Kidney (tissue), 14 donors: ENCODE measurements around the gene PDK3. TPM values are rescaled to one million over a fixed set of nuclear protein-coding genes. Genes with fewer than 3 reads are reported as not detected.

Source experiments
- DNase-seq, 5 donors: peaks; one replicate each; pipeline ENCODE4 v3.0.0-alpha.2; 2013 to 2020
- FAIRE-seq: peaks from 2 replicates; lab custom pipeline; 2012; peaks lifted over from hg19 to GRCh38; lab: Jason Lieb, UNC
- H3K27ac ChIP-seq, 2 donors: one replicate each; pipeline ENCODE4 v1.7.0; 2013; ENCODE audit warnings: low read depth in 2 of 2, low read length in 2 of 2, inconsistent platforms in 1 of 2
- H3K27me3 ChIP-seq: one replicate; pipeline ENCODE4 v1.7.1; 2013; ENCODE audit warnings: low read length, inconsistent platforms; ENCODE audit not compliant: control insufficient read depth, insufficient read depth
- H3K36me3 ChIP-seq, 3 donors: one replicate each; pipeline versions ENCODE4 v1.7.0 to v1.7.1; 2013; ENCODE audit warnings: low read length in 3 of 3, control low read depth in 1 of 3, inconsistent platforms in 1 of 3; ENCODE audit not compliant: insufficient read depth in 3 of 3, control insufficient read depth in 2 of 3
- H3K4me1 ChIP-seq, 3 donors: one replicate each; pipeline versions ENCODE4 v1.7.0 to v1.7.1; 2013; ENCODE audit warnings: low read length in 3 of 3, inconsistent platforms in 1 of 3, low read depth in 1 of 3; ENCODE audit not compliant: control insufficient read depth in 2 of 3, insufficient read depth in 2 of 3
- H3K4me3 ChIP-seq, 3 donors: one replicate each; pipeline versions ENCODE4 v1.7.0 to v1.8.1; 2013; ENCODE audit warnings: low read length in 3 of 3, control low read depth in 1 of 3, inconsistent platforms in 1 of 3
- H3K9ac ChIP-seq, 3 donors: one replicate each; pipeline versions ENCODE4 v1.7.0 to v1.7.1; 2013; ENCODE audit warnings: low read length in 3 of 3, control low read depth in 1 of 3, inconsistent platforms in 1 of 3
- H3K9me3 ChIP-seq, 3 donors: one replicate each; pipeline versions ENCODE4 v1.7.0 to v1.7.1; 2013; ENCODE audit warnings: low read length in 3 of 3, control low read depth in 1 of 3, inconsistent platforms in 1 of 3; ENCODE audit not compliant: control insufficient read depth in 2 of 3, insufficient read depth in 1 of 3
- intact Hi-C: fragments of 100-400 bp; cut with DNase I; formaldehyde crosslinking; loops from one replicate; pipeline ENCODE4 v1.11.1; 2022
- polyA plus RNA-seq: library from polyadenylated mRNA; stranded (reverse); fragments of 350-450 nt; fragmentation: Illumina TruSeq; extraction: RNeasy Lipid Tissue Mini Kit (QIAGEN cat#74804); gene quantifications from one replicate; pipeline ENCODE4 v1.2.3, GENCODE V29; 2014; ENCODE audit warnings: low read depth, low replicate concordance; ENCODE audit not compliant: insufficient read depth
- total RNA-seq: library from RNA; stranded (reverse); fragmentation: NEBNext Ultra II Directional; extraction: Animal tissue kit (Norgen Biotek cat#: 25700); gene quantifications from one replicate; pipeline ENCODE4 v1.2.1, GENCODE V29; 2021
- TF ChIP-seq, protein P1 (sequence below): IDR thresholded peaks from 3 replicates; pipeline ENCODE4 v1.5.1; 2012; ENCODE audit warnings: mild to moderate bottlenecking, moderate library complexity, borderline replicate concordance; ENCODE audit not compliant: insufficient read depth; ENCODE audit errors: extremely low read depth
- donor health status: control.
- donor health status: control.
- donor health status: control.
- donor health status: control.
- donor health status: control.
- donor health status: DM: yes; HTN: yes; CAD: no.
- donor health status: Normal renal cell carcinoma (clear cell type).

Gene PDK3
- total and polyA plus RNA-seq, 2 donors from 2014 or later: 8.8 to 17.0 TPM

DNA sequence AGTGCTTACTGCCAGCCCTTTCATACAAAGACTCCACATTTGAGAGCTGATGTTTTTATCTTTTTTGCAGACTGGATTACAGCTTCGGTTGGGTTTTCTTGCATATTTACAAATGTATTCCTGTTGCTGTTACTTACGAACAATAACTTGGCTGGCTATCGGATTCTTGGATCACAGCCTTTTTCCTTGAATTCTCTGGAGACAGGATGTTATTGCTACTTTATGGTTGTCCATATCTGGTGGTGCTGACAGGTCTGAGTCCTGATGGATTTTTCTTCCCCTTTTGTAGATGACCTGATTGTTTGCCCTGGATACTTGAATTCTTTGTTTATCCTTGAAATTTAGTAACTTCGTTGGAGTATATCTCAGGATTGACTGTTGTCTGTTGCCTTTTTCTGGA, 77.7 kb downstream of the PDK3 start:
- DNase-seq (peak in 1 of 5 donors; percentile 4), FAIRE-seq (no peak)
- Histone ChIP-seq H3K9ac (no peak overlapping the region), H3K27me3 (no peaks in the 10 kb centered on the region), H3K27ac (no peak overlapping the region), H3K36me3 (no peaks in the 10 kb centered on the region), H3K9me3 (no peaks in the 10 kb centered on the region), H3K4me1 (no peaks in the 10 kb centered on the region), H3K4me3 (no peak overlapping the region)
- intact Hi-C loops: no loop called here
- TF ChIP-seq, protein P1, sequence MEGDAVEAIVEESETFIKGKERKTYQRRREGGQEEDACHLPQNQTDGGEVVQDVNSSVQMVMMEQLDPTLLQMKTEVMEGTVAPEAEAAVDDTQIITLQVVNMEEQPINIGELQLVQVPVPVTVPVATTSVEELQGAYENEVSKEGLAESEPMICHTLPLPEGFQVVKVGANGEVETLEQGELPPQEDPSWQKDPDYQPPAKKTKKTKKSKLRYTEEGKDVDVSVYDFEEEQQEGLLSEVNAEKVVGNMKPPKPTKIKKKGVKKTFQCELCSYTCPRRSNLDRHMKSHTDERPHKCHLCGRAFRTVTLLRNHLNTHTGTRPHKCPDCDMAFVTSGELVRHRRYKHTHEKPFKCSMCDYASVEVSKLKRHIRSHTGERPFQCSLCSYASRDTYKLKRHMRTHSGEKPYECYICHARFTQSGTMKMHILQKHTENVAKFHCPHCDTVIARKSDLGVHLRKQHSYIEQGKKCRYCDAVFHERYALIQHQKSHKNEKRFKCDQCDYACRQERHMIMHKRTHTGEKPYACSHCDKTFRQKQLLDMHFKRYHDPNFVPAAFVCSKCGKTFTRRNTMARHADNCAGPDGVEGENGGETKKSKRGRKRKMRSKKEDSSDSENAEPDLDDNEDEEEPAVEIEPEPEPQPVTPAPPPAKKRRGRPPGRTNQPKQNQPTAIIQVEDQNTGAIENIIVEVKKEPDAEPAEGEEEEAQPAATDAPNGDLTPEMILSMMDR: no peak

DNA sequence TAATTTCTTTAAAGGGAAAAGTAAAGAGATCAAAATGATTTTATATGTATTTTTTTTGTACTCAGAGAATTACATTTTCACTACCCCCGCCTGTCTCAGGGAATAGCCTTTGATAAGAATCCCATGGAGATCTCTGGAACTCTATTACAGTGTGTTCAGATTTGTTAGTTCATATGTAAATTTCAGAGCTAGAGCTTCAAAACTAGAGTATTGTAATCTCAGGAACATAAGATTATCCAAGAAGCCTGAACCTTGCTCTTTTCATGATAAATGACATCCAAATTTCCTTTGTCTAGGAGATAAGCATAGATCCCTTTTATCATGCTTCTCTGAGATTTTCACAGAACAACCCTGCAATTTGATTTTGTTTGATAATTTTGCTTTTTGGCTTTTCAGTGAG, 82.9 kb downstream of the PDK3 start:
- no peak overlapping the region for H3K9ac ChIP-seq
- no peak overlapping the region for H3K4me3 ChIP-seq
- no peaks in the 10 kb centered on the region for H3K4me1 ChIP-seq
- no peak for FAIRE-seq
- H3K27me3 ChIP-seq: peaks cover 6% of the 10 kb centered on the region
- no peak for DNase-seq
- H3K9me3 ChIP-seq: no peaks in the 10 kb centered on the region
- intact Hi-C loops: no loop called here
- TF ChIP-seq, protein P1: no peak
- no peak overlapping the region for H3K27ac ChIP-seq
- H3K36me3 ChIP-seq: no peaks in the 10 kb centered on the region

DNA sequence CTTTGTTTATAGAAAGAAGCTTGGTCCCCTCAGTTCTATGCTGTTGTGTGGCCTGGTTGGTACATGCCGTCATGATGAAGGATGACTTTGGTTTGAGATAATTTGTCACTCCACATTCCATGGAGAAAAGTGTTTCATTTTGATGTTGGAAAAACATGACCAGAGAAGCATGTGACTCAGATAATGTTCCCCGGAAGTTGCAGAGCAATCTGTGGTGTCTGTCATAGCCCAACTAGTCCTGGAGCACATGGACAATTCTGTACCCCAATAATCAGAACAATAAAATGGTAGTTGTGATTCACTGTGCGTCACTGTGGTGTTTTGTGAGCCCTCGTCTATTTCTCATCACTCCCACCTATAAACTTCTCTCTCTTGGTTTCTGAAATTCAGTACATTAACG, 85.1 kb downstream of the PDK3 start:
- DNase-seq (no peak), FAIRE-seq (no peak)
- intact Hi-C loops: no loop called here
- H3K27me3 ChIP-seq: peaks cover 6% of the 10 kb centered on the region
- no peaks in the 10 kb centered on the region for H3K9me3 ChIP-seq
- H3K4me3 ChIP-seq: no peak overlapping the region
- H3K36me3 ChIP-seq: no peaks in the 10 kb centered on the region
- no peak overlapping the region for H3K27ac ChIP-seq
- TF ChIP-seq, protein P1: no peak
- no peak overlapping the region for H3K9ac ChIP-seq
- no peaks in the 10 kb centered on the region for H3K4me1 ChIP-seq

DNA sequence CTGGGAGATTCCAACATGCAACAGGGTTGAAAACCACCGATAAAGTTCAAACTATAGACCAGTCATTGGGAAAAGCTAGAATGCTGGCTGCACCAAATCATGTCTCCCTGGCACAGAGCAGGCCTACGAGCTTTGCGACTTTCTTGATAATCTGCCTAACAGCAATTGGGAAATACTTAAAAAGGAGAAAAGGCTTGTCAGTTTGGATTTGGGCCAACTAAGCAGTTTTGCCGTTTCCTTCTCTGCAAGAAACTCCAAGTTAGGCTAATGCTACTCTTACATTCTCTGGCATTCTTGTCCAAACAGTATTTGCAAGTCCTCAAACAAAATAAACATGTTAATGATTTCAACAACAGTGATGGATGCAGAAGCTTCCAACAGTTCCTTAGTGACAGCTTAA, 87.9 kb downstream of the PDK3 start:
- DNase-seq (peak in 1 of 5 donors; percentile 24), FAIRE-seq (no peak)
- TF ChIP-seq, protein P1: no peak
- intact Hi-C loops: no loop called here
- no peaks in the 10 kb centered on the region for H3K9me3 ChIP-seq
- no peak overlapping the region for H3K9ac ChIP-seq
- no peaks in the 10 kb centered on the region for H3K4me1 ChIP-seq
- peaks cover 6% of the 10 kb centered on the region for H3K27me3 ChIP-seq
- no peaks in the 10 kb centered on the region for H3K36me3 ChIP-seq
- H3K4me3 ChIP-seq: no peak overlapping the region
- H3K27ac ChIP-seq: no peak overlapping the region
